ENCODE data around the gene NTRK1.

NTRK1 gene

DNA sequence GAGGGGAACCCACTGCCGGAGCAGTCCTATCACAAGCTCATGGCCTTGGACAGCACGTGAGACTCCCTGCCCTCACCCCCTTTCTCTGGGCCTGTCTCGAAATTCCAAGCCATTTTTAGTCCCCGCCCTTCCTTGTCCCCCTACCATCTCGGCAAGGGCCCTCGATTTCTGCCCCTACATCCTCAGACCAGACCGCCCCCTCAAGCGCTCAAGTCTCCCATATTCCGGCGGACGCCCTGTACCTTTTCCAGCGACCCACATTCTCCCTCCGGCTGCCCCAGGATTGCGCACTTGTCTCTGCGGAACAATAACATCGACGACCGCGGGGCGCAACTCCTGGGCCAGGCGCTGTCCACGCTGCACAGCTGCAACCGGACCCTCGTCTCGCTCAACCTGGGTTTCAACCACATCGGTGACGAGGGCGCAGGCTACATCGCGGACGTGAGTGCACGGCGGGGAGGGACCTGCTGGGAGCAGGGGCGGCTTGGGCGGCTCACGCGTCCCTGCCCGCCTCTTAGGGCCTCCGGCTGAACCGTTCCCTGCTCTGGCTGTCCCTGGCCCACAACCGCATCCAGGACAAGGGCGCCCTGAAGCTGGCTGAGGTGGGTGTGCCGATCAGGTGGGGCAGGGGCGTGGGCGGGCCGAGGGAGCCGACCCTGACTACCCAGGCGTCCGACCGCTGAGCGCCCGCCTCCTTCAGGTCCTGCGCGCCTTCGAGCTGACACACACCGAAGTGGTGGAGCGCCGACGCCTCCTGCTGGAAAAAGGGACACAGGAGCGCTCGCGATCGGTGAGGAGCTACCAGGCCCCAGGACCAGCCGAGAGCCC lies 66.8 kb downstream of the NTRK1 start:
- Histone ChIP-seq H3K36me3 (ENCODE audit: insufficient read depth, insufficient read length, low read length) (no peaks in the 10 kb centered on the region), H3K9me3 (ENCODE audit: insufficient read depth, low read length) (no peaks in the 10 kb centered on the region), H3K4me1 (ENCODE audit: insufficient read depth, insufficient read length) (peaks cover 17% of the 10 kb centered on the region), H3K27me3 (ENCODE audit: insufficient read depth, insufficient read length) (peaks cover 75% of the 10 kb centered on the region), H3K4me3 (ENCODE audit: insufficient read length, low read depth) (peak overlapping the region; percentile 53), H3K9ac (ENCODE audit: insufficient read length, low read depth) (peak overlapping the region; percentile 65)
- TF ChIP-seq ZNF274 (IDR thresholded peaks at IDR 0.05; ENCODE audit: low read depth, low read length) (no peak), SUZ12 (IDR thresholded peaks at IDR 0.05; ENCODE audit: extremely low read depth, insufficient read depth, insufficient read length) (peak; percentile 82), YY1 (IDR thresholded peaks at IDR 0.05; ENCODE audit: insufficient read depth, insufficient read length) (no peak)
- peak; percentile 84 for DNase-seq (ENCODE audit: low read depth, low spot score)

DNA sequence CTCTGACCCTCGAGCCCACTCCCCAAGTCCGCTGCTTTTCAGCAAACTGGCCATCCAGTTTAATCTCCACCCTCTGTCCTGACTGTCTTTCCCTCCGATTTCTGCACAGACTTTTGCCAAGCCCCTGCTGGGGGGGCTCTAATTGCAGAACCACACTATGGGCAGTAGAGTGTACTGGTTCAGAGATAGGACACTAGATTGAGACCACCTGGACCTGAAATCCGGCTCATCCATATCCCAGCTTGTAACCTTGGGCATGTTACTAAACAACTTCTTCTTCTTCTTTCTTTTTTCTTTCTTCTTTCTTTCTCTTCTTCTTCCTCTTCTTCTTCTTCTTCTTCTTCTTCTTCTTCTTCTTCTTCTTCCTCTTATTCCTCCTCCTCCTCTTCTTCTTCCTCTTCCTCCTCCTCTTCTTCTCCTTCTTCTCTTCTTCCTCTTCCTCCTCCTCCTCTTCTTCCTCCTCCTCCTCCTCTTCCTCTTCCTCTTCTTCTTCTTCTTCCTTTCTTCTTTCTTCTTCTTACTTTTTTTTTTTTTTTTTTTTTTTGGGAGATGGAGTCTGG lies 67.5 kb downstream of the NTRK1 start:
- no peak for DNase-seq (ENCODE audit: low read depth, low spot score)
- Histone ChIP-seq H3K4me3 (ENCODE audit: insufficient read length, low read depth) (peak overlapping the region; percentile 53), H3K9ac (ENCODE audit: insufficient read length, low read depth) (peak overlapping the region; percentile 65), H3K9me3 (ENCODE audit: insufficient read depth, low read length) (no peaks in the 10 kb centered on the region), H3K36me3 (ENCODE audit: insufficient read depth, insufficient read length, low read length) (no peaks in the 10 kb centered on the region), H3K27me3 (ENCODE audit: insufficient read depth, insufficient read length) (peaks cover 68% of the 10 kb centered on the region), H3K4me1 (ENCODE audit: insufficient read depth, insufficient read length) (peaks cover 17% of the 10 kb centered on the region)
- TF ChIP-seq SUZ12 (IDR thresholded peaks at IDR 0.05; ENCODE audit: extremely low read depth, insufficient read depth, insufficient read length) (no peak), ZNF274 (IDR thresholded peaks at IDR 0.05; ENCODE audit: low read depth, low read length) (no peak), YY1 (IDR thresholded peaks at IDR 0.05; ENCODE audit: insufficient read depth, insufficient read length) (no peak)

GRCh38 chr1:156929596-156930238 lies 69.1 kb downstream of the NTRK1 start:
- Histone ChIP-seq H3K36me3 (ENCODE audit: insufficient read depth, insufficient read length, low read length) (peaks cover 13% of the 10 kb centered on the region), H3K4me1 (ENCODE audit: insufficient read depth, insufficient read length) (peaks cover 20% of the 10 kb centered on the region), H3K27me3 (ENCODE audit: insufficient read depth, insufficient read length) (peaks cover 52% of the 10 kb centered on the region), H3K9ac (ENCODE audit: insufficient read length, low read depth) (no peak overlapping the region), H3K4me3 (ENCODE audit: insufficient read length, low read depth) (no peak overlapping the region), H3K9me3 (ENCODE audit: insufficient read depth, low read length) (no peaks in the 10 kb centered on the region)
- no peak for DNase-seq (ENCODE audit: low read depth, low spot score)
- TF ChIP-seq YY1 (IDR thresholded peaks at IDR 0.05; ENCODE audit: insufficient read depth, insufficient read length) (no peak), ZNF274 (IDR thresholded peaks at IDR 0.05; ENCODE audit: low read depth, low read length) (no peak), SUZ12 (IDR thresholded peaks at IDR 0.05; ENCODE audit: extremely low read depth, insufficient read depth, insufficient read length) (no peak)

DNA sequence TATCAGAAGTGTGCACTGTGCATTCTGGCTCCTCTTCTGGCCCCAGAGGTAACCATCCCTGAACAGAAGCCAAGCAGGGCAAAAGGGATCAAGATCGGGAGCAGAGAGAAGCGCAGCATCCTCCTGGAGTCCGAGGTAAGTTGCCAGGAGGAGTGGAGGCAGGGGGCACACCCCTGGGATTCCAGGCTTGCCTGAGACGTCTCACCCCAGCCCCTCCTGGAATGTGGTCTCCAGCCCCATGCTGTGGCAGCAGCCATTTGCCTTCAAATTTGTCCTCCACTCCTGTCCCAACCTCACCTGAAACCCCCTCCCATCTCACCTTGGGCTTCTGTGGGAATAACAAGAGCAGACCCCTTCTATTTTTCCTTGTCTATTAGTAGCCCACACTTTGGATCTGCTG lies 69.8 kb downstream of the NTRK1 start:
- H3K4me3 ChIP-seq (ENCODE audit: insufficient read length, low read depth), result no peak overlapping the region
- H3K27me3 ChIP-seq (ENCODE audit: insufficient read depth, insufficient read length), result peaks cover 44% of the 10 kb centered on the region
- TF ChIP-seq SUZ12 (IDR thresholded peaks at IDR 0.05; ENCODE audit: extremely low read depth, insufficient read depth, insufficient read length), result no peak
- TF ChIP-seq ZNF274 (IDR thresholded peaks at IDR 0.05; ENCODE audit: low read depth, low read length), result no peak
- TF ChIP-seq YY1 (IDR thresholded peaks at IDR 0.05; ENCODE audit: insufficient read depth, insufficient read length), result no peak
- H3K9me3 ChIP-seq (ENCODE audit: insufficient read depth, low read length), result no peaks in the 10 kb centered on the region
- H3K36me3 ChIP-seq (ENCODE audit: insufficient read depth, insufficient read length, low read length), result peaks cover 20% of the 10 kb centered on the region
- DNase-seq (ENCODE audit: low read depth, low spot score), result no peak
- no peak overlapping the region for H3K9ac ChIP-seq (ENCODE audit: insufficient read length, low read depth)
- peaks cover 20% of the 10 kb centered on the region for H3K4me1 ChIP-seq (ENCODE audit: insufficient read depth, insufficient read length)

Measured in NT2/D1 (cell line).